ENCODE data around the gene THOC6.
"Not testable (repeated sequence)": the region's sequence is repeated elsewhere in the genome, so short reads cannot be mapped to it uniquely, and the experiment has no call there.

Gene THOC6

DNA sequence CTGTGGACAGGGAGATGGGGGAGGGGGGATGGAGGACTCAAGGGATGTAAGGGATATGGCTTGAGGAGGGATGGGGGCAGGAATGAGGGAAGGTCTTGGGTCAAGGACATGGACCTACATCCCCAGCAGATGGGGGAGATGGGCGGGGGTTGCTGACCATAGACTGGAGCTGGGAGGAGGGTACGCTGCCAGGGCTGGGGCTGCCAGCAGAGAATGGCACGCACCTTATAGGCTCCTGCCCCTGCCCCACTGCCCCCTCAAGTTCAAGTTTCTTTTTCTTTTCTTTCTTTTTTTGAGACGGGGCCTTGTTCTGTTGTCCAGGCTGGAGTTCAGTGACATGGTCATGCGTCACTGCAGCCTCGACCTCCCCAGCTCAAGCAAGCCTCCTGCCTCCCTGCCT lies 52.1 kb downstream of the THOC6 start:
- not testable (repeated sequence) for DNase-seq

DNA sequence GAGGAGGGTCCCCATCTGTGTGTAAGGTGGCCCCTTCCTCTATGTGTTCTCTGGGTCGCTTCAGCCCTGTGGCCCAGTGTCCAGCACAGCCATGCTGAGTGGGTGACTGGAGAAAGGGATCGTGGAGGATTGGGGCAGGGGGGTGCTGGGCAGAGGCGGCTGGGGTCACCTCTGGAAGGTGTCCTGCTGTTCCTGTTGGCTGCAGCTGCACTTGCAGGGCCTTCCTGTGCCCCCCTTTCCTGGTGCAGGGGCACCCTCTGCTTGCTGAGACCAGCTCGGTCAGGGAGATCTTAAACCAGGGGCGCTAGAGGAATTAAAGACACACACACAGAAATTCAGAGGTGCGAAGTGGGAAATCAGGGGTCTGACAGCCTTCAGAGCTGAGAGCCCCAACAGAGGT lies 52.7 kb downstream of the THOC6 start:
- no peak for DNase-seq
